Stomach (tissue), 4 donors: ENCODE data around the gene ERVH48-1.
"Not testable (repeated sequence)": the region's sequence is repeated elsewhere in the genome, so short reads cannot be mapped to it uniquely, and the experiment has no call there.

Experiments used
- EP300 ChIP-seq: sonication (generic); formaldehyde crosslinking; IDR thresholded peaks from one replicate; pipeline ENCODE4 v1.6.1; 2017; ENCODE audit warnings: antibody characterized with exemption
- TF ChIP-seq, protein P1 (sequence below), 7 experiments: fragments of 450-650 bp in 4 of 7; fragments of 200-600 bp in 3 of 7; sonication (generic) in 3 of 7; IDR thresholded peaks; one replicate each; pipeline ENCODE4 v1.5.1; 2016 to 2019; ENCODE audit warnings: antibody characterized with exemption in 7 of 7, control low read depth in 2 of 7, mild to moderate bottlenecking in 1 of 7

DNA sequence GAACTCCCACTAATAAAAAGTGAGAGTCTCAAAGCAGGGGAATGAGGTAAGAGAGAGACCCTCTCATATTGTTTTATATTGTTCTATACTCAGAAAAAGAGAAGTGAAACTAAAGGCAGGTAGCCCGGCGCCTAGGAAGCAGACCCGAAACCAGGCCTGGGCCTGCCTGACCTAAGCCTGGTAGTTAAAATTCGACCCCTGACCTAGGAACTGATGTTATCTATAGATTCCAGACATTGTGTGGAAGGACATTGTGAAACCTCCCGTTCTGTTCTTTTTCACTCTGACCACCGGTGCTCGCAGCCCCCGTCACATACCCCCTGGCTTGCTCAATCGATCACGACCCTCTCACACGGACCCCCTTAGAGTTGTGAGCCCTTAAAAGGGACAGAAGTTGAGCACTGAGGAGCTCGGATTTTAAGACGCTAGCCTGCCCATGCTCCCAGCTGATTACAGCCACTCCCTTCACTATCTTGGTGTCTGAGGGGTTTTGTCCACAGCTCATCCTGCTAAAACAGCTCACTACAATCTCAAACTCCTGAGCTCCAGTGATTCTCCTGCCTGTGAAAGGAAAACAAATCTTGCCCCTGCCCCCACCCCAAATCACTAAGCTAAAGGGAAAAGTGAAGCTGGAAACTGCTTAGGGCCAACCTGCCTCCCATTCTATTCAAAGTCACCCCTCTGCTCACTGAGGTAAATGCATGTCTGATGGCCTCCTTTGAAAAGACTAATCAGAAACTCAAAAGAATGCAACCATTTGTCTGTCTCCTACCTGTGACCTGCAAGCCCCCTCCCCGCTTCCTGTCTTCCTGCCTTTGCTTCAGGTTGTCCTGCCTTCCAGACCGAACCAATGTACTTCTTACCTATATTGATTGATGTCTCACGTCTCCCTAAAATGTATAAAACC lies 11.9 kb upstream of the ERVH48-1 start:
- TF ChIP-seq, protein P1, sequence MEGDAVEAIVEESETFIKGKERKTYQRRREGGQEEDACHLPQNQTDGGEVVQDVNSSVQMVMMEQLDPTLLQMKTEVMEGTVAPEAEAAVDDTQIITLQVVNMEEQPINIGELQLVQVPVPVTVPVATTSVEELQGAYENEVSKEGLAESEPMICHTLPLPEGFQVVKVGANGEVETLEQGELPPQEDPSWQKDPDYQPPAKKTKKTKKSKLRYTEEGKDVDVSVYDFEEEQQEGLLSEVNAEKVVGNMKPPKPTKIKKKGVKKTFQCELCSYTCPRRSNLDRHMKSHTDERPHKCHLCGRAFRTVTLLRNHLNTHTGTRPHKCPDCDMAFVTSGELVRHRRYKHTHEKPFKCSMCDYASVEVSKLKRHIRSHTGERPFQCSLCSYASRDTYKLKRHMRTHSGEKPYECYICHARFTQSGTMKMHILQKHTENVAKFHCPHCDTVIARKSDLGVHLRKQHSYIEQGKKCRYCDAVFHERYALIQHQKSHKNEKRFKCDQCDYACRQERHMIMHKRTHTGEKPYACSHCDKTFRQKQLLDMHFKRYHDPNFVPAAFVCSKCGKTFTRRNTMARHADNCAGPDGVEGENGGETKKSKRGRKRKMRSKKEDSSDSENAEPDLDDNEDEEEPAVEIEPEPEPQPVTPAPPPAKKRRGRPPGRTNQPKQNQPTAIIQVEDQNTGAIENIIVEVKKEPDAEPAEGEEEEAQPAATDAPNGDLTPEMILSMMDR (IDR thresholded peaks at IDR 0.05), result not testable (repeated sequence)
- TF ChIP-seq EP300, result not testable (repeated sequence)
